ENCODE data around the gene CD81.

DNA sequence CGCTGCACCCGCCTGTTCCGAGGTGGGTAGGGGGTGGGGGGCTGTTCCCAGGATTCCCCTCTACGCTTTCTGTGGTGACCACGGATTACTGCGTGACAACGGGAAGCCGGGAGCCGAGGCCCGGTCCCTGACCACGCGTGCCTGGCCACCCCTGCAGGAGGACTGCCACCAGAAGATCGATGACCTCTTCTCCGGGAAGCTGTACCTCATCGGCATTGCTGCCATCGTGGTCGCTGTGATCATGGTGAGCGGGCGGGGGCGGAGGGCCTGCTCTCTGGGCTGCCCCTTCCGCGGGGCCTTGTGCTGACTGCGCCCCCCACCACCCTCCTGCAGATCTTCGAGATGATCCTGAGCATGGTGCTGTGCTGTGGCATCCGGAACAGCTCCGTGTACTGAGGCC is 19.4 kb downstream of the CD81 start:
- TF ChIP-seq REST (IDR thresholded peaks at IDR 0.05; ENCODE audit: low read depth) (no peak), TEAD4 (IDR thresholded peaks at IDR 0.05) (no peak), EP300 (IDR thresholded peaks at IDR 0.05; ENCODE audit: borderline replicate concordance) (no peak)

Measured in Ishikawa (cell line).